ENCODE results near the gene MTMR8. TPM values are rescaled to one million over a fixed set of nuclear protein-coding genes. Genes with fewer than 3 reads are reported as not detected.
A peak's percentile ranks its signal among the peaks of the same experiment; 100 is the strongest.

MTMR8 gene
- total and polyA plus RNA-seq, 5 donors from 2014 or later, result 1.8 to 7.2 (median 5.2) TPM

DNA sequence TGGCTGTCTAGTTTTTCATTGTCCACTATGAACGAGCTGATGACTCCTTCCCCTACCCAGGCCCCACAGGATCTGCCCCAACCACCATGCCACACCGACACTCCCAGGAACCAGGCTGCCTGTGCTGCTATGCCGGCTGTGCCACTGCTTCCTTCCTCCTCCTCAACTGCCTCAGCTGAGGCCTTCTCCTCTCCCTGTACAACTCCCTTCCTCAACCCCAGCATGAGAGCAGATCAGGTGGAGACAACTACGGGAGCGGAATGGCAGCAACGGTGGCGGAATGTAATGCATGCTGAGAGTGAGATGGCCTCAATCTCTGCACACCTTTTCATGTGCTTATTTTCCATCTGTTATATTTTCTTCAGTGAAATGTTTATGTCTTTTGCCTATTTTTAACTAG lies 88.5 kb downstream of the MTMR8 start:
- no peaks in the 10 kb centered on the region for H3K27me3 Mint-ChIP-seq
- no peak overlapping the region for H3K4me3 ChIP-seq (ENCODE audit: low read depth, low read length)
- peak overlapping the region in 1 of 4 donors; percentile 7 for H3K4me3 Mint-ChIP-seq
- no peaks in the 10 kb centered on the region for H3K27me3 ChIP-seq (ENCODE audit: control insufficient read depth, insufficient read depth, low read length)
- ATAC-seq (ENCODE audit: low read depth in 2 of 2), result no peak
- no peaks in the 10 kb centered on the region for H3K36me3 Mint-ChIP-seq
- H3K9me3 ChIP-seq (ENCODE audit: control insufficient read depth in 2 of 2, low read length in 2 of 2), result peaks cover 0 to 1% of the 10 kb centered on the region in 2 experiments
- no peaks in the 10 kb centered on the region for H3K36me3 ChIP-seq (ENCODE audit: control insufficient read depth, insufficient read depth, low read length)
- H3K4me1 Mint-ChIP-seq, result no peaks in the 10 kb centered on the region
- H3K9me3 Mint-ChIP-seq, result peaks cover 0 to 30% (median 7%) of the 10 kb centered on the region in 7 donors
- H3K4me1 ChIP-seq (ENCODE audit: control insufficient read depth, insufficient read depth, low read length, poor library complexity, severe bottlenecking), result no peaks in the 10 kb centered on the region
- no peak overlapping the region for H3K27ac ChIP-seq (ENCODE audit: insufficient read depth, low read length, poor library complexity, severe bottlenecking)
- no peak overlapping the region for H3K27ac Mint-ChIP-seq
- no peak for DNase-seq

DNA sequence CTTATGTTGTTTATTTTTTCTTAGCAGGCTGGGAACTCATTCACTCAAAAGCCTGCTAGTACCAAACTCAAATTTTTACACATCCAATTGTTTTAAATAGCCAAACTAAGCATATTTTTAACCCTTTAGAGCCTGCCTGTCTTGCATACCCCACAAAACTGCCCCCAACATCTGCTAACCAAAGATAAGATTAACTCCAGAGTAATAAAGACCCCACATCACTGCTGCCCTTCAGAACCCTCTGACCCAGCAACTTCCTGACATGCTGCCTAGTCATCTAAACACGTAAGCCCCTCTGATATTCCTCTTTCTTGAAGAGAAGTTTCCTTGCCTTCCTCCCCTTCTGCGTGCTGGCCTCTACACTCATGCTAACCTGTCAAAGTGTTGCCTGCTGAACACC lies 104.1 kb downstream of the MTMR8 start:
- Mint-ChIP-seq H3K27ac (no peak overlapping the region), H3K36me3 (peaks cover under 1% of the 10 kb centered on the region), H3K27me3 (no peaks in the 10 kb centered on the region), H3K4me1 (no peaks in the 10 kb centered on the region), H3K4me3 (no peak overlapping the region), H3K9me3 (peaks cover 0 to 3% (median 0%) of the 10 kb centered on the region in 7 donors)
- ATAC-seq (ENCODE audit: low read depth in 2 of 2) (no peak), DNase-seq (no peak)
- H3K4me3 ChIP-seq (ENCODE audit: low read depth, low read length), result no peak overlapping the region
- H3K4me1 ChIP-seq (ENCODE audit: control insufficient read depth, insufficient read depth, low read length, poor library complexity, severe bottlenecking), result no peaks in the 10 kb centered on the region
- H3K9me3 ChIP-seq (ENCODE audit: control insufficient read depth in 2 of 2, low read length in 2 of 2), result peaks cover 0 to 4% of the 10 kb centered on the region in 2 experiments
- no peak overlapping the region for H3K27ac ChIP-seq (ENCODE audit: insufficient read depth, low read length, poor library complexity, severe bottlenecking)
- no peaks in the 10 kb centered on the region for H3K36me3 ChIP-seq (ENCODE audit: control insufficient read depth, insufficient read depth, low read length)
- H3K27me3 ChIP-seq (ENCODE audit: control insufficient read depth, insufficient read depth, low read length), result no peaks in the 10 kb centered on the region

DNA sequence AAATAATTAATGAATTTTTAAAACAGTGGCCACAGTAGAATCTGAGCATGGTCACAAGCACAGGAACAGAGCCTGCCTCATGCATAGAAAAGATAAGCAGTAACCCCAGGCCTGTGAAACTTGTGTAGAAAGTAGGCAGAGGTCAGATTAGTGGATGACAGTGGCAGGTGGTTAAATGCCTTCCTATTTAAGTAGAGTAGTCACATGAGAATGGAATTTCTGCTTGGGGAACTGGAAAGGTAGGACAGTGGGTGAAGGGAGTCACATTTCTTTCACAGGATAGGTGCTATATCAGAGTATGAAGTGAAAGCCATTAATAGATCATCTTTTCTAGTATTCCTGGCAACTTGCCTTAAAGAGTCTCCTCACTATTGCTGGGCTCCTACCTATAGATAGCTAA lies 130.0 kb downstream of the MTMR8 start:
- DNase-seq, result no peak
- no peak overlapping the region for H3K27ac Mint-ChIP-seq
- Histone ChIP-seq H3K4me1 (ENCODE audit: control insufficient read depth, insufficient read depth, low read length, poor library complexity, severe bottlenecking) (no peaks in the 10 kb centered on the region), H3K4me3 (ENCODE audit: low read depth, low read length) (no peak overlapping the region), H3K9me3 (ENCODE audit: control insufficient read depth in 2 of 2, low read length in 2 of 2) (peaks cover 0 to 3% of the 10 kb centered on the region in 2 experiments), H3K36me3 (ENCODE audit: control insufficient read depth, insufficient read depth, low read length) (no peaks in the 10 kb centered on the region), H3K27me3 (ENCODE audit: control insufficient read depth, insufficient read depth, low read length) (no peaks in the 10 kb centered on the region), H3K27ac (ENCODE audit: insufficient read depth, low read length, poor library complexity, severe bottlenecking) (no peak overlapping the region)
- no peaks in the 10 kb centered on the region for H3K27me3 Mint-ChIP-seq
- ATAC-seq (ENCODE audit: low read depth in 2 of 2), result no peak
- peaks cover 0 to 3% (median under 1%) of the 10 kb centered on the region in 7 donors for H3K9me3 Mint-ChIP-seq
- no peak overlapping the region for H3K4me3 Mint-ChIP-seq
- H3K36me3 Mint-ChIP-seq, result peaks cover 16% of the 10 kb centered on the region
- no peaks in the 10 kb centered on the region for H3K4me1 Mint-ChIP-seq

DNA sequence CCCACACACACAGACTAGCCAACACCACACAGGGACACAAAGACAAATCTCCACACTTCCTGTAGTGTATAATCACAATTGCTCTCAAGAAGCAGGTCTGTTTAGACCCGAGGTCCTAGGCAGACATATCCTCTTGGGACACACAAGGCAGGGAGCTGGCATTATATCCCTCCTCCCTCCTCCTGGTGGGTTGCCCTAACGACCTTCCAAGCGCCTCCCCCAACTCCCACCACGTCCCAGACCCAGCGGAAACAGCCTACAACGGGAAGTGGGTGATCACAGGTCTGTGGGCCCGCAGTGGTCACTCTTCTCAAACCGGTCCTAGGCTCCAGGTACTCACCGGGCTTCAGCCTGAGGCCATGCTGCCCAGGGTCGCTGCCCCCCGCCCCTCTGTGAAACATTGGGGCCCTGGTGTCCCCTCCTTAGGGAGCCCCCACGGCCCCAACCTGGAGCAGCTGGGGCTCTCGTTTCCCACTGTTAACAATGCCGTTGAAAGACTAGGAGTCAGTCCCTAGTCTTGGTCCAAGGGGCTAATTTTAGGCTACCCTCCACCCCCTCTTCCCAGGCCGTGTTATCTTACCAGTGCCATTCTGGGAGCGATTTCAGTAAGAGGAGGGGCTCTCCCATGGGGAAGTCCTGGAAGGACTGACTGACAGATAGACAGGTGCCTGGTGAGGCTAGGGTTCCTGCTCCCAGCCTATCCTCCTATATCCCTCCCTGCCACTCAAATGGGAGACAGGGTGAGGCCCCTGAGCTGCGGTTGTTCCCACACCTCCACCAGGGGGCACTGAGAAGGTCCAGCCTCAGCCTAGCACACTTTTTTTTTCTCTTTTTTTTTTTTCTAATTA lies 164.9 kb downstream of the MTMR8 start, which contains the start of gene ASB12:
Gene ASB12, minus strand, starts transcription at position 485 of the 848 bp plus-strand sequence. CDS start 4,957 bp downstream, outside the sequence.
- H3K27ac Mint-ChIP-seq, result no peak within 1 kb of the TSS
- peaks cover 0 to 3% (median 1%) of the 10 kb centered on the region in 7 donors for H3K9me3 Mint-ChIP-seq
- no peaks in the 10 kb centered on the region for H3K9me3 ChIP-seq (ENCODE audit: control insufficient read depth in 2 of 2, low read length in 2 of 2)
- no peaks in the 10 kb centered on the region for H3K36me3 ChIP-seq (ENCODE audit: control insufficient read depth, insufficient read depth, low read length)
- no peak within 1 kb of the TSS for H3K4me3 ChIP-seq (ENCODE audit: low read depth, low read length)
- no peaks in the 10 kb centered on the region for H3K27me3 ChIP-seq (ENCODE audit: control insufficient read depth, insufficient read depth, low read length)
- H3K27me3 Mint-ChIP-seq, result no peaks in the 10 kb centered on the region
- no peaks in the 10 kb centered on the region for H3K36me3 Mint-ChIP-seq
- H3K4me1 ChIP-seq (ENCODE audit: control insufficient read depth, insufficient read depth, low read length, poor library complexity, severe bottlenecking), result no peaks in the 10 kb centered on the region
- DNase-seq (no peak), ATAC-seq (ENCODE audit: low read depth in 2 of 2) (no peak)
- no peak within 1 kb of the TSS for H3K4me3 Mint-ChIP-seq
- no peaks in the 10 kb centered on the region for H3K4me1 Mint-ChIP-seq
- no peak within 1 kb of the TSS for H3K27ac ChIP-seq (ENCODE audit: insufficient read depth, low read length, poor library complexity, severe bottlenecking)

DNA sequence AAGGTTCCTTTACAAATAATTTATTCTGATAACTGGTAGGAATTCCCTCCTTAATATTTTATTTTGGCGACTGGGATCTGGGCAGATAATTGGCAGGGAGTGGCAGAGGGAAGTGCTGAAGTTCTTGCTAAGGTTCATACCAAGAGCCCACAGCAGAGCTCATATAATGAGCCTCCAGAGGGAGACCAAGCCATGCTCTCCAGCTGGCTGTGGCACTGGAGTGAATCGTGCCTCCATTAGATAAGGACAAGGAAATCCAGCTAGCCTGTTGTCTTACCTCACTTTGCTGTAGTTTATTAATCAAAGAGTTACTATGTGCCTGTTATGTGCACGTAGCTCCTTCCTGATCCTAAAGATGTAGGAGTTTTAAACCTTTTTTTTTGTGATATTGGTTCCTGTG lies 166.1 kb downstream of the MTMR8 start:
- Histone ChIP-seq H3K9me3 (ENCODE audit: control insufficient read depth in 2 of 2, low read length in 2 of 2) (no peaks in the 10 kb centered on the region), H3K27me3 (ENCODE audit: control insufficient read depth, insufficient read depth, low read length) (no peaks in the 10 kb centered on the region), H3K4me3 (ENCODE audit: low read depth, low read length) (no peak overlapping the region), H3K4me1 (ENCODE audit: control insufficient read depth, insufficient read depth, low read length, poor library complexity, severe bottlenecking) (no peaks in the 10 kb centered on the region), H3K36me3 (ENCODE audit: control insufficient read depth, insufficient read depth, low read length) (no peaks in the 10 kb centered on the region), H3K27ac (ENCODE audit: insufficient read depth, low read length, poor library complexity, severe bottlenecking) (no peak overlapping the region)
- Mint-ChIP-seq H3K9me3 (peaks cover 0 to 3% (median 0%) of the 10 kb centered on the region in 7 donors), H3K27ac (no peak overlapping the region), H3K27me3 (no peaks in the 10 kb centered on the region), H3K4me3 (no peak overlapping the region), H3K36me3 (no peaks in the 10 kb centered on the region), H3K4me1 (no peaks in the 10 kb centered on the region)
- DNase-seq (no peak), ATAC-seq (ENCODE audit: low read depth in 2 of 2) (no peak)

Other genes starting within 250 kb of the MTMR8 start
- 3.1 TPM for gene AMER1, start 189.7 kb downstream of the MTMR8 start, total RNA-seq
- gene AMER1, start 189.7 kb downstream of the MTMR8 start, polyA plus RNA-seq, result under 1 TPM; 0.02 to 0.15 (median 0.05) TPM
- gene ASB12, start 164.8 kb downstream of the MTMR8 start, total RNA-seq, result not detected
- gene ASB12, start 164.8 kb downstream of the MTMR8 start, polyA plus RNA-seq, result under 1 TPM in 1 of 4 donors, not detected in 3; 0.27 TPM